Activated T-helper 1 cell treated with anti-CD3 and anti-CD28 coated beads, Interleukin-12 subunit alpha, Interleukin-12 subunit beta, Interleukin-2, Interleukin-4 antibody, amounts not matched to agents 30 ng/mL and 10 ng/mL and 1 ng/mL, durations not matched to agents 14 hours and 24 hours and 36 hours (primary cell): Measurements from ENCODE around the gene PEAK1. TPM values are rescaled to one million over a fixed set of nuclear protein-coding genes. Genes with fewer than 3 reads are reported as not detected.
A peak's percentile ranks its signal among the peaks of the same experiment; 100 is the strongest.
"Not testable (repeated sequence)": the region's sequence is repeated elsewhere in the genome, so short reads cannot be mapped to it uniquely, and the experiment has no call there.

ENCODE experiments used
- DNase-seq: peaks from one replicate; pipeline ENCODE4 v3.0.0; 2021; ENCODE audit warnings: low spot score
- H3K27ac Mint-ChIP-seq: one replicate; pipeline ENCODE4 v1.8.0; 2021; ENCODE audit warnings: mild to moderate bottlenecking, mixed read lengths
- H3K27me3 Mint-ChIP-seq: one replicate; pipeline ENCODE4 v1.8.0; 2022; ENCODE audit warnings: mild to moderate bottlenecking, moderate library complexity, mixed read lengths; ENCODE audit not compliant: insufficient read depth
- H3K36me3 Mint-ChIP-seq: one replicate; pipeline ENCODE4 v1.8.0; 2021; ENCODE audit warnings: low read depth, mixed read lengths
- H3K4me1 Mint-ChIP-seq: one replicate; pipeline ENCODE4 v1.8.0; 2021; ENCODE audit warnings: low read depth, mixed read lengths
- H3K4me3 Mint-ChIP-seq: one replicate; pipeline ENCODE4 v1.8.0; 2021; ENCODE audit warnings: mild to moderate bottlenecking, moderate library complexity, mixed read lengths
- H3K9me3 Mint-ChIP-seq: one replicate; pipeline ENCODE4 v1.8.0; 2021; ENCODE audit warnings: mixed read lengths
- intact Hi-C: fragments of 100-400 bp; cut with micrococcal nuclease; formaldehyde crosslinking; loops from one replicate; pipeline ENCODE4 v1.15.1; 2024
- total RNA-seq: library from RNA; stranded (reverse); gene quantifications from 2 replicates; pipeline ENCODE4 v1.2.3, GENCODE V29; 2022

Gene PEAK1
- total RNA-seq, 1 donor from 2014 or later: 27.0 TPM

DNA sequence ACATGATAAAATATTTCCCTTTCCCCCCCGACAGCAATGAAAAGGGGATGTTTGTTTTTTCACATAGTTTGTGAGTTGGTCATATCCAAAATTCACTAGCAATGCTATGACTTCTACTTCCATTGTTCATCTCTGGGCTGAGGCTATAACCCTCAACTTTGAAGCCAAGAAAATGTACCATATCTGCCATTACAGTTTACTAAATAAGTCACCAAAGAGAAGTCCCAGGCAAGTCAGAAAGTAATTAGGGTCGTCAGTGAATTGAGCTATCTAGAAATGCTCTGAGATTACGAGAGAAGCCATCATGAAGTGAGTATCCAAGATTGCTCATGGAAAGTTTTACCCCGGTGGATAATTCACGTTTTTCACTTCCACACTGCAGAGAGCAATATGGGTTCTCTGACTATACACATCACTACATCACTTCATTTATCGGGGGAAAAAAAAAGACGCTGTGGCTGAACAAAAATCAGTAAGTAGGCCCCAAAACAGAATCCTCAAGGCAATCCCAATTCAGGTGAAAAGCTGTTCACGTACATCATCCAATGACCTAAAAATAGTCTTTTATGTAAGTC, 1.4 kb downstream of the PEAK1 start:
- DNase-seq: no peak
- H3K36me3 Mint-ChIP-seq: peaks cover 12% of the 10 kb centered on the region
- H3K27ac Mint-ChIP-seq: peak overlapping the region; percentile 93
- peaks cover 4% of the 10 kb centered on the region for H3K27me3 Mint-ChIP-seq
- intact Hi-C loops: no loop called here
- peak overlapping the region; percentile 97 for H3K4me3 Mint-ChIP-seq
- H3K9me3 Mint-ChIP-seq: no peaks in the 10 kb centered on the region
- peaks cover 45% of the 10 kb centered on the region for H3K4me1 Mint-ChIP-seq

DNA sequence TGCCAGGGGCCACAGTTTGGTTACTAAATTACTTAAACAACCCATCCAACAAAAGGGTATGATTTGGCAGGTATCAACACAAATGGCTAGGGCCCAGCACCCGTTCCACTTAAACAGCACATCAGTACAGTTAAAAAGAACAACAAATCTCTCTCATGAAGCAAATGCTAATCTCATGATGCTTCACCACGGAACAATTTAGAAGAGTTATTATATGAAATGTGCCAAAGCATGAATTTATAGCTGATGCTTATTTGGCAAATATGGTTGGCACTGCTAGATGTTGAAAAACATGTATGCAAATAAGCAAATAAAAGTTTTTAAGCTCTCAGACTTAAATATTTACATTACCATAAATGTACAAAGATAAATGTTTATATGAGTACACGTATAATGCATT, 2.3 kb downstream of the PEAK1 start:
- Mint-ChIP-seq H3K27ac (no peak overlapping the region), H3K4me1 (peaks cover 42% of the 10 kb centered on the region), H3K27me3 (peaks cover 4% of the 10 kb centered on the region), H3K9me3 (no peaks in the 10 kb centered on the region), H3K36me3 (peaks cover 12% of the 10 kb centered on the region), H3K4me3 (peak overlapping the region; percentile 8)
- DNase-seq: no peak
- intact Hi-C loops: no loop called here

DNA sequence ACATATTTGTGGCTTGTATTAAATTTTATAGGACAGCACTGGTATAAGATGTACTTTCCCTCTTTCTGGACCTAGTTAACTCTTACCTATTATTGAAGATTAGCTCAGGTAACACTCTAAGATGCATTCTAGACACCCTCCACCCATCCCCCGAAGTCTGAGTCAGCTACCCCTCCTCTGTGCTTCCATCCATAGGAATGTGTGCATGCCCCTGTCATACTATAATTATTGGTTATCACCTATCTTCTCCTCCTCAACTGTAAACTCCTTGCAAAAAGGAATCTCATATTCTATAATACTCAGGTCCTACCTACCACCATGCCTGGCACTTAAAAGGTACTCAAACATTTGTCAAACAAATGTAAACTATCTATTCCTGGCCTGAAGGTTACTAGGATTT, 3.0 kb downstream of the PEAK1 start:
- peaks cover 4% of the 10 kb centered on the region for H3K27me3 Mint-ChIP-seq
- no peaks in the 10 kb centered on the region for H3K9me3 Mint-ChIP-seq
- H3K27ac Mint-ChIP-seq: no peak overlapping the region
- peaks cover 14% of the 10 kb centered on the region for H3K36me3 Mint-ChIP-seq
- peaks cover 42% of the 10 kb centered on the region for H3K4me1 Mint-ChIP-seq
- intact Hi-C loops: no loop called here
- H3K4me3 Mint-ChIP-seq: no peak overlapping the region
- no peak for DNase-seq

DNA sequence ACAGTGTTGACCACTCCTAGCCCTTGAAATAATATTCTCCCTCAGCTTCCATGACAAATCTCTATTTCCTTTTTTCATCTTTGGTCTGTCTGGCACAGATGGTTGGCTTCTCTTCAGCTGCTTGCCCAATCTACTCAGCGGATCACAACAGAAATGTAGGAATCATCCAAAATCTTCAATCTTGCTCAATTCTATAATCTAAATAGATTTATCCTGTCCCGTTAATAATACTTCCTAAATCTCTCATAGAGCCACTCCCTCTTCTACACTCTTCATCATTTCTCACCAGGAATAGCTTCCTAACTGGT, 3.8 kb downstream of the PEAK1 start:
- Mint-ChIP-seq H3K27ac (no peak overlapping the region), H3K4me1 (peaks cover 34% of the 10 kb centered on the region), H3K4me3 (no peak overlapping the region), H3K9me3 (no peaks in the 10 kb centered on the region), H3K27me3 (peaks cover 4% of the 10 kb centered on the region), H3K36me3 (peaks cover 15% of the 10 kb centered on the region)
- DNase-seq: no peak
- intact Hi-C loops: no loop called here

DNA sequence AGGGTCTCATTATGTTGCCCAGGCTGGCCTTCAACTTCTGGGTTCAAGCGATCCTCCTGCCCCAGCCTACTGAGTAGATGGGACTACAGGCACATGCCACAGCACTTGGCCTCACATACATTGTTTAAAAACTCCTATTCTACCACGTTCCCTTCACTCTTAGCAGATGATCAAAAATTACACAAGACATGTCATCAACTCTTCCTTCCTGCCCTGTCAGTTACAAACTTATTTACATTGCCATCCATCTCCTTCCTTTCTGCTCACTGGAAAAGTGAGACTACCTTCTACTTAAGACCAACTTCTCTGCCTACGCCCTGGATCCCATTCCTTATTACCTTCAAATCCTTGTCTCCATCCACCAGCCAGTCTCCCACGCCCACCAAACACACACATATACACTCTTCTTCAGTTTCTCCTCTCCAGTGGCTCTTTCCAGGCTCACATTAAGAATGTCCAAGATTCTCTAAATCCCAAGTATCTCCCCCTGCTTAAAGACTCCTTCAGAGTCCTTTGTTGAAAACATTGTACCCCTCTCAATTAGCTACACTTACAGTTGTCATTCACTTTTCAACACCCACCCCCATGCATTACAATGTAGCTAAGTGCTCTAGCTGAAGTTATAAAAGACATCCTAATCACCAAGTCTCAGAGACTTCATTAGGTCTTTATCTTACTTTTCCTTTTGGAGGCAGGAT, 4.3 kb downstream of the PEAK1 start:
- no peak for DNase-seq
- Mint-ChIP-seq H3K27ac (no peak overlapping the region), H3K27me3 (peaks cover 4% of the 10 kb centered on the region), H3K36me3 (peaks cover 15% of the 10 kb centered on the region), H3K4me1 (peaks cover 34% of the 10 kb centered on the region), H3K4me3 (no peak overlapping the region), H3K9me3 (no peaks in the 10 kb centered on the region)
- intact Hi-C loops: no loop called here

DNA sequence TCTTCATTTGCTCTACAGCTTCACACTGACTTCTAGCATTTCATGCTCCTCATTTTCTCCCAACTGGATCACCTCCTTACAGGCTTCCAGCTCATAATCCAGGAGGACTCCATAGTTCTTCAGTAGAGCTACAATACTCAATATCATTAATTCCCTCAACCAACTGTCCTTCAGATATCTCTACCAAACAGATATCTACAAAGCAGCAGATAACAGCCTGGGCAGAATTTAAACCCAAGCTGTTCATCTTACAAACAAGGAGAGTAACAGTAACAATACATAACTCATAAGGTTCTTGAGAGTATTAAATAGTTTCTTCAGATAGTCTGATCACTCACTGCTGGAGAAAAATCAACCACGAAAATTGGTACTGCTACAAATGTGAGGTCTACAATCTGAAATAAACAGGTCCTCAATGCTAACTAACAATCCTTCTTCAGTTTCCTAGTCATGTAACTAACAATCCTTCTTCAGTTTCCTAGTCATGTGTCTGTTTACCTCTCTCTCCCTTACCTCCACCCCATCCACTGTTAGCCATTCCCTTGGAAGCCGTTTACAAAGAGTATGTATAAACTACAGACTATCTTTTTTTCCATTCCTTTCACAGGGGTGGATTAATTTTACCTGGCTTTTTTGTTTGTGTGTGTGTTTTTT, 5.0 kb downstream of the PEAK1 start:
- Mint-ChIP-seq H3K27ac (no peak overlapping the region), H3K9me3 (no peaks in the 10 kb centered on the region), H3K27me3 (peaks cover 4% of the 10 kb centered on the region), H3K4me1 (peaks cover 39% of the 10 kb centered on the region), H3K36me3 (peaks cover 15% of the 10 kb centered on the region), H3K4me3 (no peak overlapping the region)
- DNase-seq: no peak
- intact Hi-C loops: no loop called here

DNA sequence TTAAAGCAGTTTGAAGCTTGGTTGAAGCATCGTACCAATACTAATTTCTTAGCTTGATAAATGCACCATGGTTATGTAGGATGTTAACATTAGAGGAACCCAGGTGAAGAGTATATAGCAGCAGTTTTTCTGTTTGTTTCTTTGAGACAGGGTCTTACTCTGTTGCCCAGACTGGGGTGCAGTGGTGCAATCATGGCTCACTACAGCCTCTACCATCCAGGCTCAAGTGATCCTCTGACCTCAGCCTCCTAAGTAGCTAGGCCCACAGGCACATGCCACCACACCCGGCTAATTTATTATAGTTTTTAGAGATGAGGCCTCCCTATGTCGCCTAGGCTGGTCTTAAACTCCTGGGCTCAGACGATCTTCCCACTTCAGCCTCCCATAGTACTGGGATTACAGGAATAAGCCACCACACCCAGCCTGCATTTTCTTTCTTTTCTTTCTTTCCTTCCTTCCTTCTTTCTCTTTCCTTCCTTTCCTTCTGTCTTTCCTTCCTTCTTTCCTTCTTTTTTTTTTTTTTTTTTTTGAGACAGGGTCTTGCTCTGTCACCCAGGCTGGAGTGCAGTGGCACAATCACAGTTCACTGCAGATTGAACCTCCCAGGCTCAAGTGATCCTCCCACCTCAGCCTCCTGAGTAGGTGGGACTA, 6.1 kb downstream of the PEAK1 start:
- Mint-ChIP-seq H3K36me3 (peaks cover 15% of the 10 kb centered on the region), H3K27me3 (peaks cover 2% of the 10 kb centered on the region), H3K4me3 (no peak overlapping the region), H3K4me1 (peaks cover 45% of the 10 kb centered on the region), H3K9me3 (no peaks in the 10 kb centered on the region), H3K27ac (no peak overlapping the region)
- intact Hi-C loops: no loop called here
- DNase-seq: no peak

DNA sequence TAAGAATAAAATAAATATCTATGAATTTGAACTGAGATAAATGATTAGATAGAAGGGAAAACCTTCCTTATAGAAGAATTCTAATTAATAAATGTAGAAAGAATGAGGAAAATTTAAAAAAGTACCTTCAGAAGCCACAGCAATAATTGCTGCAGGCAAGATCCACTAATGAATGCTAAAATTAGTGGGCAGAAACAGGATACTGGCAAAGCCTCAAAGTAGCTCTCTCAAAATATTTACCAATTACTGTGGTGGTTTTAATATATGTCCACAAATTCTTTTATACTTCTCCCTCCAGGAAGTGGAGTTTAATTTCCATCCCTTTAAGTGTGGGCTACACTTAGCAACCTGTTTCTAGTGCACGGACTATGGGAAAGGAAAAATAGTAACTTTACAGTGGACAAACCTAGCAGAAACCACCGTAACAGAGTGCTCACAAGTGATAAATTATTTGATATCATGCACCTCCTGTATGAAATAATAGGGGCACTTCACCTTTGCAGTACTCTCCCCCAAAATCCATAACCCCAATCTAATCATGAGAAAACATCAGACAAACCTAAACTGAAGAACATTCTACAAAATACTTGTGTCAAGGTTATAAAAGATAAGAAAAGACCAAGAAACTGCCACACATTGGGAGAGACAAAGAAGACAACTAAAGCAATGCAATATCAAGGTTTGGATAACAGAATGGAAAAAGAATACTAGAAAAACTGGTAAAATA, 6.8 kb downstream of the PEAK1 start:
- no peak overlapping the region for H3K4me3 Mint-ChIP-seq
- peaks cover 38% of the 10 kb centered on the region for H3K4me1 Mint-ChIP-seq
- no peak overlapping the region for H3K27ac Mint-ChIP-seq
- DNase-seq: no peak
- H3K36me3 Mint-ChIP-seq: peaks cover 9% of the 10 kb centered on the region
- intact Hi-C loops: no loop called here
- H3K9me3 Mint-ChIP-seq: no peaks in the 10 kb centered on the region
- H3K27me3 Mint-ChIP-seq: peaks cover 2% of the 10 kb centered on the region

DNA sequence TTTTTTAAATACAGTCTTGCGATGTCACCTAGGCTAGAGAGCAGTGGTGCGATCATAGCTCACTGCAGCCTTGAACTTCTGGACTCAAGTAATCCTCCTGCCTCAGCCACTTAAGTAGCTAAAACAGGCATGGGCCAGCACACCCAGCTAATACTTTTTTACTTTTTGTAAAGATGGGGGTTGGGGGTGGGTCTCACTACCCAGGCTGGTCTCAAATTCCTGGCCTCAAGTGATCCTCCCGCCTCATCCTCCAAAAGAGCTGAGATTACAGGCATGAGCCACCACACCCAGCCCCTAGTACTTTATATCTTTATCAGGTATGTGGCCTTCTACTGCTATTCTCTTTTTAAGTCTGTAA, 8.3 kb downstream of the PEAK1 start:
- Mint-ChIP-seq H3K9me3 (no peaks in the 10 kb centered on the region), H3K27ac (no peak overlapping the region), H3K36me3 (peaks cover 7% of the 10 kb centered on the region), H3K4me3 (no peak overlapping the region), H3K4me1 (peaks cover 34% of the 10 kb centered on the region), H3K27me3 (no peaks in the 10 kb centered on the region)
- no peak for DNase-seq
- intact Hi-C loops: no loop called here

DNA sequence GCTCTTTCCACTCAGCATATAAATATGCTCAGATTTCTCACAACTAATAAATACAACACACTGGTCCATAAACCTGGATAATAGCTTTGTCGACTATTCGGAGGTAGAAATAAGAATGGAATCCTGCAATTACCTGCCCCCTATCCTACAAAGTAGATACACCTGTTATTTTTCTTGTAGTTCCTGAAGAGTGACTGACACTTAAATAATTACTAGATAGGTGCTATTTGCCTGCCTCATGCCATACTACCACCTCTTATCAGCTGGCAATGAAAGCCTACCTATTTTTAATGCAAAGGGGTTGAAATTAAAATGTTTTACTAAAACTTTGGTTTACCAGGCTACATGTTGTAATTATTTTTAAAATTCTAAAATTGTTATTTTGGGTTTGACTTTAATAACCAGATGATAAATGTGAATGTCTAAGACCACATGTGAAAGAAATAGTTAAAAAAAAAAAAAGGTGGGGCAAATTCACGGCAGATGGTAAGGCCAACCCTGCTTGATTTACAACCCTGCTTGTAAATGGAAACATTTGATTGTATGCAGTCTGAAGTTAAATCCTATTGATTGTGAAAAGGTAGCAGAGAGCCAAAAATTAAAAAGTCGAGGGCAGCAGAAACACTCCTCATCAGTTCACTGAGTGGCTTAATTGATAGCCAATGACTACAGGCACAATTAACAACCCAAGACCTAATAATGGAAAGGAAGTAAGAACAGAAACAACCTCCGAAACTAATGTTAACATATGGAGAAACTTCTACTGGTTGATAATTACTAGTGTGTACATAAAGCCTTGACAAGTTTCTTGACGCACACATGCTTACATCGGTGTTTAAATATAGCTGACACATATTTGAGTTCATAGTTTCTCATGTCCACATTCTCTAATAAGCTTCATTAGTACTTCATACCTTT, 8.9 kb downstream of the PEAK1 start:
- Mint-ChIP-seq H3K4me3 (no peak overlapping the region), H3K4me1 (peaks cover 40% of the 10 kb centered on the region), H3K9me3 (no peaks in the 10 kb centered on the region), H3K27ac (no peak overlapping the region), H3K36me3 (peaks cover 7% of the 10 kb centered on the region), H3K27me3 (no peaks in the 10 kb centered on the region)
- intact Hi-C loops: no loop called here
- DNase-seq: no peak

DNA sequence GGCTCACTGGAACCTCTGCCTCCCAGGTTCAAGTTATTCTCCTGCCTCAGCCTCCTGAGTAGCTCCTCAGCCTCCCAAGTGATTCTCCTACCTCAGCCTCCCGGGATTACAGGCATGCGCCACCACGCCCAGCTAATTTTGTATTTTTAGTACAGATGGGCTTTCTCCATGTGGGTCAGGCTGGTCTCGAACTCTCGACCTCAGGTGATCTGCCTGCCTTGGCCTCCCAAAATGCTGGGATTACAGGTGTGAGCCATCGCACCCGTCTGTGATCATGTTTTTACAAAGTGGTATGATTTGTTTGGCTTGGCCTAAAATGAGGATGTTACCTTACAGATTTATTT, 9.8 kb downstream of the PEAK1 start:
- intact Hi-C loops, DNase-seq, H3K9me3 Mint-ChIP-seq, H3K36me3 Mint-ChIP-seq, H3K27me3 Mint-ChIP-seq: not testable (repeated sequence)
- Mint-ChIP-seq H3K4me3 (peak overlapping the region; percentile 72), H3K27ac (peak overlapping the region; percentile 89), H3K4me1 (peaks cover 47% of the 10 kb centered on the region)
